HEK293T (cell line): ENCODE results near the gene TPD52L2.
"Not testable (repeated sequence)": the region's sequence is repeated elsewhere in the genome, so short reads cannot be mapped to it uniquely, and the experiment has no call there.

ENCODE experiments used
- CTCF ChIA-PET: fragments of 350-600 bp; formaldehyde crosslinking; extraction: SDS; loops from one replicate; lab custom pipeline; 2021; ENCODE audit warnings: antibody characterized with exemption, inconsistent platforms; lab: Yijun Ruan, JAX
- POLR2A ChIA-PET: fragments of 350-600 bp; formaldehyde crosslinking; extraction: SDS; loops from one replicate; lab custom pipeline; 2020; ENCODE audit warnings: antibody characterized with exemption, inconsistent platforms; lab: Yijun Ruan, JAX
- DNase-seq: peaks from one replicate; pipeline ENCODE4 v3.0.0; 2012; ENCODE audit warnings: mixed read lengths; ENCODE audit errors: extremely low spot score
- ARNT ChIP-seq: fragments of 450-650 bp; IDR thresholded peaks from 2 replicates; pipeline ENCODE4 v1.6.1; 2017; ENCODE audit warnings: mild to moderate bottlenecking
- BHLHE40 ChIP-seq: fragments of 450-650 bp; IDR thresholded peaks from 2 replicates; pipeline ENCODE4 v1.6.1; 2016; ENCODE audit warnings: mild to moderate bottlenecking, moderate library complexity, borderline replicate concordance
- CTBP1 ChIP-seq: fragments of 450-650 bp; IDR thresholded peaks from 2 replicates; pipeline ENCODE4 v1.6.1; 2016; ENCODE audit warnings: borderline replicate concordance
- ELF4 ChIP-seq: fragments of 450-650 bp; IDR thresholded peaks from 2 replicates; pipeline ENCODE4 v1.6.1; 2017; ENCODE audit warnings: antibody characterized with exemption
- FOXA1 ChIP-seq: fragments of 450-650 bp; IDR thresholded peaks from 2 replicates; pipeline ENCODE4 v1.6.1; 2016; ENCODE audit warnings: mild to moderate bottlenecking
- FOXK2 ChIP-seq: fragments of 450-650 bp; IDR thresholded peaks from 2 replicates; pipeline ENCODE4 v1.6.1; 2016; ENCODE audit warnings: mild to moderate bottlenecking
- FOXM1 ChIP-seq: fragments of 450-650 bp; IDR thresholded peaks from 2 replicates; pipeline ENCODE4 v1.6.1; 2017; ENCODE audit warnings: mild to moderate bottlenecking, borderline replicate concordance
- HDGF ChIP-seq: fragments of 450-650 bp; IDR thresholded peaks from 2 replicates; pipeline ENCODE4 v1.6.1; 2017; ENCODE audit warnings: antibody characterized with exemption, borderline replicate concordance
- L3MBTL2 ChIP-seq: fragments of 450-650 bp; conservative IDR thresholded peaks from 2 replicates; pipeline ENCODE4 v1.6.1; 2016; ENCODE audit warnings: mild to moderate bottlenecking
- LEF1 ChIP-seq: fragments of 450-650 bp; IDR thresholded peaks from 2 replicates; pipeline ENCODE4 v1.6.1; 2017; ENCODE audit warnings: mild to moderate bottlenecking, borderline replicate concordance
- NFRKB ChIP-seq: fragments of 450-650 bp; IDR thresholded peaks from 2 replicates; pipeline ENCODE4 v1.6.1; 2016; ENCODE audit warnings: mild to moderate bottlenecking, moderate library complexity
- SP1 ChIP-seq: fragments of 450-650 bp; IDR thresholded peaks from 2 replicates; pipeline ENCODE4 v1.6.1; 2017
- SUZ12 ChIP-seq: fragments of 450-650 bp; IDR thresholded peaks from 2 replicates; pipeline ENCODE4 v1.6.1; 2016; ENCODE audit warnings: mild to moderate bottlenecking
- TARDBP ChIP-seq: fragments of 450-650 bp; IDR thresholded peaks from 2 replicates; pipeline ENCODE4 v1.6.1; 2016
- ZNF384 ChIP-seq: fragments of 450-650 bp; IDR thresholded peaks from 2 replicates; pipeline ENCODE4 v1.6.1; 2016
- TF ChIP-seq, protein P1 (sequence below): fragments of 450-650 bp; IDR thresholded peaks from 2 replicates; pipeline ENCODE4 v1.6.1; 2016

Gene TPD52L2

DNA sequence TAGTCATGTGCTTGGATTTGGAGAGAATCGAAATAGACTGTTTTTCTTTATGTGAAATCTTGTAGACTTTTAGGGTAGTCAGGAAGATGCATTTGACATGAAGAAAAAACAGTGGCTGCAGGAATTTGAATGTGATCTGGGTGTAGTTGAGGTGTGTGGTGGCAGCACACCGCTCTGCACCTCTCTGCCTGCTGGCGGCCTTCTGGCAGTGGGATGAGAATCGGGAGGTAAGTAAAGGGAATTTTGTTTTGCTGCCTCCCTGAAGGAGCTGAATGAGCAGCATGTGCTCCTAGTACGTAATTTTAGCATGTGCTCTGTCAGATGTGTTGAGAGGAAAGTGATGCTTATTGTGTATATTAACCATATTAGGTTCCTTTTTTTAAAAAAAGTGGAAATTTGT is 3.2 kb downstream of the TPD52L2 start:
- CTCF ChIA-PET, result no interaction called here
- TF ChIP-seq, protein P1, sequence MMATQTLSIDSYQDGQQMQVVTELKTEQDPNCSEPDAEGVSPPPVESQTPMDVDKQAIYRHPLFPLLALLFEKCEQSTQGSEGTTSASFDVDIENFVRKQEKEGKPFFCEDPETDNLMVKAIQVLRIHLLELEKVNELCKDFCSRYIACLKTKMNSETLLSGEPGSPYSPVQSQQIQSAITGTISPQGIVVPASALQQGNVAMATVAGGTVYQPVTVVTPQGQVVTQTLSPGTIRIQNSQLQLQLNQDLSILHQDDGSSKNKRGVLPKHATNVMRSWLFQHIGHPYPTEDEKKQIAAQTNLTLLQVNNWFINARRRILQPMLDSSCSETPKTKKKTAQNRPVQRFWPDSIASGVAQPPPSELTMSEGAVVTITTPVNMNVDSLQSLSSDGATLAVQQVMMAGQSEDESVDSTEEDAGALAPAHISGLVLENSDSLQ, result no peak
- TF ChIP-seq CTBP1 (no peak), FOXK2 (no peak), L3MBTL2 (no peak), SUZ12 (no peak), NFRKB (no peak), BHLHE40 (no peak), FOXM1 (no peak), TARDBP (no peak), HDGF (no peak), ELF4 (no peak), LEF1 (no peak), FOXA1 (no peak), ZNF384 (no peak), SP1 (no peak), ARNT (no peak)
- POLR2A ChIA-PET, result no interaction called here

GRCh38 chr20:63873477-63873971 is 8.5 kb downstream of the TPD52L2 start:
- CTCF ChIA-PET, result interaction anchor here (1.0 kb wide), 1 partner anchor 87 kb away, joined by 3 read pairs; no protein-coding TSS in a partner anchor
- POLR2A ChIA-PET, result interaction anchor here (4.0 kb wide), 1 partner anchor 8 kb away, joined by 30 read pairs; the partner anchor contains the start of gene TPD52L2
- DNase-seq, result no peak
- TF ChIP-seq TARDBP (no peak), BHLHE40 (no peak), FOXA1 (no peak), SP1 (no peak), LEF1 (no peak), L3MBTL2 (no peak), NFRKB (no peak), ZNF384 (no peak), FOXK2 (no peak), ELF4 (no peak), SUZ12 (no peak)
- TF ChIP-seq, protein P1, result no peak

More for the DNA sequence above, 3.2 kb downstream of the TPD52L2 start:
- no peak for DNase-seq

DNA sequence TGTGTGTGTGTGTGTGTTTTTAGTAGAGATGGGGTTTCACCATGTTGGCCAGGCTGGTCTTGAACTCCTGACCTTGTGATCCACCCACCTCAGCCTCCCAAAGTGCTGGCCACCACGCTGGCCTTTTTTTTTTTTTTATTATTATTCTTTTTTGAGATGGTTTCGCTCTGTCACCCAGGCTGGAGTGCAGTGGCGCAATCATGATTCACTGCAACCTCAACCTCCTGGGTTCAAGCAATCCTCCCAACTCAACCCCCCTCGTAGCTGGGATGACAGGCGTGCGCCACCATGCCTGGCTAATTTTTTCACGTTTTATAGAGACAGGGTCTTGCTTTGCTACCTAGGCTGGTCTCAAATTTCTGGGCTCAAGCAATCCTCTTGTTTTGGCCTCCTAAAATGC is 9.2 kb downstream of the TPD52L2 start:
- CTCF ChIA-PET, DNase-seq: not testable (repeated sequence)
- POLR2A ChIA-PET, result interaction anchor here (4.0 kb wide), 1 partner anchor 9 kb away, joined by 30 read pairs; the partner anchor contains the start of gene TPD52L2

- DNase-seq, result no peak
- ChIA-PET POLR2A (interaction anchor here (0.8 to 4.0 kb wide), 3 partner anchors 11 to 19 kb away, joined by 3 to 30 read pairs (median 3); partner anchors contain the start of gene TPD52L2), CTCF (interaction anchor here (0.5 to 0.6 kb wide), 2 partner anchors 9 to 192 kb away, joined by 3 read pairs; no protein-coding TSS in a partner anchor)
- TF ChIP-seq L3MBTL2 (no peak), FOXA1 (no peak), NFRKB (no peak), TARDBP (no peak), CTBP1 (no peak), SP1 (no peak), ARNT (no peak), LEF1 (no peak), SUZ12 (no peak), FOXK2 (no peak), ZNF384 (no peak), BHLHE40 (no peak), ELF4 (no peak), FOXM1 (no peak), HDGF (no peak)
- TF ChIP-seq, protein P1, result no peak
These were observed 11.5 kb downstream of the TPD52L2 start for GRCh38 chr20:63876489-63877036.

GRCh38 chr20:63877755-63878470 is 12.8 kb downstream of the TPD52L2 start:
- ChIA-PET CTCF (interaction anchor here (0.7 kb wide), 1 partner anchor 12 kb away, joined by 3 read pairs; no protein-coding TSS in a partner anchor), POLR2A (interaction anchor here (1.5 kb wide), 1 partner anchor 13 kb away, joined by 9 read pairs; the partner anchor contains the start of gene TPD52L2)
- no peak for TF ChIP-seq BHLHE40
- TF ChIP-seq FOXM1, result no peak
- no peak for TF ChIP-seq ZNF384
- no peak for TF ChIP-seq ELF4
- TF ChIP-seq, protein P1, result no peak
- TF ChIP-seq FOXA1, result no peak
- TF ChIP-seq HDGF, result no peak
- no peak for TF ChIP-seq L3MBTL2
- no peak for TF ChIP-seq ARNT
- no peak for TF ChIP-seq LEF1
- no peak for TF ChIP-seq TARDBP
- no peak for TF ChIP-seq SP1
- TF ChIP-seq NFRKB, result no peak
- TF ChIP-seq CTBP1, result no peak
- TF ChIP-seq SUZ12, result no peak
- no peak for DNase-seq
